ENCODE measurements around the gene HOXD3. TPM values are rescaled to one million over a fixed set of nuclear protein-coding genes. Genes with fewer than 3 reads are reported as not detected.

HOXD3 gene
- total RNA-seq, 4 donors from 2014 or later: 0.56 to 3.1 (median 1.7) TPM; not detected in 1

DNA sequence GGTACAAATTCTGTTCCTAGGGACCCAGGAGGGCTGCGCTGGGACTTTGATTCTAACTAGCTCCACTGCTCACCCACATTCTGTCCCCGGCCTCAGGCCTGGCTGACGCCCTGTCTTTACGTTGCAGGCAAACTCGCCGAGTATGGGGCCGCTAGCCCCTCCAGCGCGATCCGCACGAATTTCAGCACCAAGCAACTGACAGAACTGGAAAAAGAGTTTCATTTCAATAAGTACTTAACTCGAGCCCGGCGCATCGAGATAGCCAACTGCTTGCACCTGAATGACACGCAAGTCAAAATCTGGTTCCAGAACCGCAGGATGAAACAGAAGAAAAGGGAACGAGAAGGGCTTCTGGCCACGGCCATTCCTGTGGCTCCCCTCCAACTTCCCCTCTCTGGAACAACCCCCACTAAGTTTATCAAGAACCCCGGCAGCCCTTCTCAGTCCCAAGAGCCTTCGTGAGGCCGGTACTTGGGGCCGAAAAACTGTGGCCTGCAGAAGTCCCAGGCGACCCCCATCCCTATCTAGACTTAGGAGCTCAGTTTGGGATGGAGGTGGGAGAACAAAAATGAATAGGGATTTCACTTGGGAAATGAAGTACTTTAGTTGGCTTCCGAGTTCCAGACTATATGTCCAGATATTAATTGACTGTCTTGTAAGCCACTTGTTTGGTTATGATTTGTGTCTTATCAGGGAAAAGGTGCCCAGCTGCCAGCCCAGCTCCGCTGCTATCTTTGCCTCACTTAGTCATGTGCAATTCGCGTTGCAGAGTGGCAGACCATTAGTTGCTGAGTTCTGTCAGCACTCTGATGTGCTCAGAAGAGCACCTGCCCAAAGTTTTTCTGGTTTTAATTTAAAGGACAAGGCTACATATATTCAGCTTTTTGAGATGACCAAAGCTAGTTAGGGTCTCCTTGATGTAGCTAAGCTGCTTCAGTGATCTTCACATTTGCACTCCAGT lies 32.9 kb downstream of the HOXD3 start:
- WGBS, 2 donors: 40 to 42% methylated on average over 26 to 28 of the region's 28 CpGs
- H3K4me3 ChIP-seq (ENCODE audit: low read depth, poor library complexity, severe bottlenecking): no peak overlapping the region

DNA sequence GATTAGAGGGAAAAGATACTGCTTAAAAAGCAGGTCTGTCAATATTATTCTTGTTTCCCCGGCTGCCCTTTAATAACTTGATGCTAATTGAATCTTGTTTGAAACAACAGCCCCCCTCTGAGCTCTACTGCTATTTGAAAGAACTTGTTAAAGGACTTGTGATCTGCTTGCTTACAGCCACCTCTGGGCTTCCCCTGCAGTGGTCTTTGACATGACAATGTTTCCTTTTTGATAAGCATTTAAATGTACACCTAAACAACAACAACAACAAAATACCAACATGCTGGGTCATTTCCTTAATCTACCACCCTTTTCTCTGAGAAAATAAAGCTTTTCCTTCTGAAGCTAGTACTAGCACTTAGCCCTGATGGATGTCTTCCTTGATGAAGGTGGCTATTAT lies 35.2 kb downstream of the HOXD3 start:
- DNase-seq (ENCODE audit: low spot score in 2 of 2): no peak
- WGBS, 2 donors: 27 to 33% methylated on average over 1 of the region's 1 CpG
- H3K4me3 ChIP-seq (ENCODE audit: low read depth, poor library complexity, severe bottlenecking): no peak overlapping the region
- intact Hi-C loops (cut with DNase I; ENCODE audit: low total_unique reads): no loop called here
- TF ChIP-seq, protein P1, sequence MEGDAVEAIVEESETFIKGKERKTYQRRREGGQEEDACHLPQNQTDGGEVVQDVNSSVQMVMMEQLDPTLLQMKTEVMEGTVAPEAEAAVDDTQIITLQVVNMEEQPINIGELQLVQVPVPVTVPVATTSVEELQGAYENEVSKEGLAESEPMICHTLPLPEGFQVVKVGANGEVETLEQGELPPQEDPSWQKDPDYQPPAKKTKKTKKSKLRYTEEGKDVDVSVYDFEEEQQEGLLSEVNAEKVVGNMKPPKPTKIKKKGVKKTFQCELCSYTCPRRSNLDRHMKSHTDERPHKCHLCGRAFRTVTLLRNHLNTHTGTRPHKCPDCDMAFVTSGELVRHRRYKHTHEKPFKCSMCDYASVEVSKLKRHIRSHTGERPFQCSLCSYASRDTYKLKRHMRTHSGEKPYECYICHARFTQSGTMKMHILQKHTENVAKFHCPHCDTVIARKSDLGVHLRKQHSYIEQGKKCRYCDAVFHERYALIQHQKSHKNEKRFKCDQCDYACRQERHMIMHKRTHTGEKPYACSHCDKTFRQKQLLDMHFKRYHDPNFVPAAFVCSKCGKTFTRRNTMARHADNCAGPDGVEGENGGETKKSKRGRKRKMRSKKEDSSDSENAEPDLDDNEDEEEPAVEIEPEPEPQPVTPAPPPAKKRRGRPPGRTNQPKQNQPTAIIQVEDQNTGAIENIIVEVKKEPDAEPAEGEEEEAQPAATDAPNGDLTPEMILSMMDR (IDR thresholded peaks at IDR 0.05): no peak
- no peak for TF ChIP-seq POLR2A (IDR thresholded peaks at IDR 0.05)

More for the DNA sequence above, 32.9 kb downstream of the HOXD3 start:
- DNase-seq (ENCODE audit: low spot score in 2 of 2): peak in 1 of 2 donors; percentile 76
- TF ChIP-seq, protein P1 (IDR thresholded peaks at IDR 0.05): no peak
- no peak for TF ChIP-seq POLR2A (IDR thresholded peaks at IDR 0.05)
- intact Hi-C loops (cut with DNase I; ENCODE audit: low total_unique reads): no loop called here

DNA sequence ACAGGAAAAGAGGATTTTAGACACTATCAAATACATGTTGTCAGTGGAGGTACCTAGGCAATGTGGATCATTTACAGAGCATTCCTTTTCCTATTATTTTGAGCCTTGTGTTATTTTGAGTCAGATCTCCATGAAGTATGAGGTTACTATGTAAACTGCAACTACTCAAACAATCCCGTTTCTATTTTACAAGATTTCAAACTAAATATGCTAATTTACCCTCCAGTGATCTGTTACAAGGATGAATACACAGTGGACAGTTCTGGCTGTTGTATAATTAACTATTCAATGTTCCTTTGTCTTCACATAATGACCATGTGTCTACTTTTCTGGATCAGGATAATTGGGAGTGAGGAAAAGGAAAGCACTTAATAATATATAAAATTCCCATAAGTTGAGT lies 35.9 kb downstream of the HOXD3 start:
- intact Hi-C loops (cut with DNase I; ENCODE audit: low total_unique reads): no loop called here

DNA sequence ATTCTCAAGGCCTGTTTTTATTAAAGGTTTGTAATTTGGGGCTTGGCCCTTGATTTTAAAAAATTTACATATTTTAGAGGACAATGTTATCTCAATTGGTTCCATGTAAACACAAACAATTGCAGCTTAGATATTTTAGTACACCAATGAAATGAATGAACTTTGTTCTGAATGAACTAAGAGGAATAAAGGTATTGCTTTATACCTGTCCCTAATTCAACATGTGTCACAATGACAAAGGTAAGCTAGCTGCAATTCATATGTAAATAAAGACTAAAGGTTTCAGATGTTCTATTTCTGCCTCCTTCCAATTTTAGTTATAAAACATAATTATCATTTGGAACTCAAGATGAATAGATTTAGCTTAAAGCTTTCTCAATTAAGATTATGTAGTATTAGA lies 42.8 kb downstream of the HOXD3 start:
- intact Hi-C loops (cut with DNase I; ENCODE audit: low total_unique reads): no loop called here
- no peak overlapping the region for H3K4me3 ChIP-seq (ENCODE audit: low read depth, poor library complexity, severe bottlenecking)
- TF ChIP-seq POLR2A (IDR thresholded peaks at IDR 0.05): no peak
- TF ChIP-seq, protein P1 (IDR thresholded peaks at IDR 0.05): no peak
- DNase-seq (ENCODE audit: low spot score in 2 of 2): no peak

More for the DNA sequence above, 35.9 kb downstream of the HOXD3 start:
- 22 to 27% methylated on average over 1 of the region's 1 CpG for WGBS, 2 donors
- DNase-seq (ENCODE audit: low spot score in 2 of 2): no peak
- TF ChIP-seq POLR2A (IDR thresholded peaks at IDR 0.05): no peak
- TF ChIP-seq, protein P1 (IDR thresholded peaks at IDR 0.05): no peak
- no peak overlapping the region for H3K4me3 ChIP-seq (ENCODE audit: low read depth, poor library complexity, severe bottlenecking)

DNA sequence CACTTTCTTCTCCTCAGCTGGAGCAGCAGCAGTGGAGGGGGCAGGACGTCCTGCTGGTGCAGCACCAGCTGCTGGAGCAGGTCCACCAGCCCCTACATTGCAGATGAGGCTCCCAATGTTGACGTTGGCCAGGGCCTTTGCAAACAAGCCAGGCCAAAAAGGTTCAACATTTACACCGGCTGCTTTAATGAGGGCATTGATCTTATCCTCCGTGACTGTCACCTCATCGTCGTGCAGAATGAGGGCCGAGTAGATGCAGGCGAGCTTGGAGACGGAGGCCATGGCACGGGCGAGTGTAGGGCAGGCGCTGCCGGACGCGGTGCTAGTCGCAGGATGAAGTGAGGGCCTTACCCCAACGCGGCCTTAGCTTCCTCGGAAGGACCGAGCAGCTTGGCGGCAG lies 43.9 kb downstream of the HOXD3 start:
- intact Hi-C loops (cut with DNase I; ENCODE audit: low total_unique reads): no loop called here
- WGBS, 2 donors: 76 to 80% methylated on average over 21 of the region's 21 CpGs
- DNase-seq (ENCODE audit: low spot score in 2 of 2): no peak
- no peak for TF ChIP-seq POLR2A (IDR thresholded peaks at IDR 0.05)
- TF ChIP-seq, protein P1 (IDR thresholded peaks at IDR 0.05): no peak
- no peak overlapping the region for H3K4me3 ChIP-seq (ENCODE audit: low read depth, poor library complexity, severe bottlenecking)

Data from lower leg skin (tissue), 4 donors.